ENCODE measurements around the gene SF1. TPM values are rescaled to one million over a fixed set of nuclear protein-coding genes. Genes with fewer than 3 reads are reported as not detected.
A peak's percentile ranks its signal among the peaks of the same experiment; 100 is the strongest.

The SF1 gene
- total and polyA plus RNA-seq, 4 donors: 76.2 to 213 (median 147) TPM

DNA sequence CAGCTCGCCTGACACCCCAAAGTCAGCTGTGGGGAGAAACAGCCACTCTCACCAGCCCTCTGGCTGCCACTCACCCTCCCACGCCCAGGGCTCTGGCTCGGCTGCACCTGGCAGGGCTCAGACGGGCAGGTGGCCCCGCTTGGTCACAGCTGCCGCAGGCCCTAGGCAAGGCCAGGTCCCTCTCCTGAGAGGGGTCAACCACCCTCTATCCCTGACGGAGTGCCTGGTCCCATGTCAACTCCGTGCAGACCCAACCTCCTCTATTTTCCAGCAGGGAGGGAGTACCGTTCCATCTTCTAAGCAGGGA, 22.8 kb upstream of the SF1 start:
- ATAC-seq (ENCODE audit: insufficient read depth, low FRiP score): no peak
- Histone ChIP-seq H3K36me3 (ENCODE audit: control insufficient read depth in 4 of 4, insufficient read depth in 4 of 4, low read length in 4 of 4) (peaks cover 0 to 36% (median 20%) of the 10 kb centered on the region in 4 donors), H3K27ac (ENCODE audit: low read depth in 1 of 2, low read length in 1 of 2) (peak overlapping the region in 1 of 2 donors; percentile 57), H3K4me3 (peak overlapping the region; percentile 0), H3K9ac (ENCODE audit: insufficient read depth in 1 of 2, low read length in 2 of 2) (no peak overlapping the region), H3K4me1 (ENCODE audit: control insufficient read depth in 5 of 5, insufficient read depth in 5 of 5, low read length in 5 of 5) (peaks cover 0 to 24% (median 14%) of the 10 kb centered on the region in 5 donors), H3K9me3 (ENCODE audit: control insufficient read depth in 4 of 4, insufficient read depth in 3 of 4, low read length in 3 of 4) (no peaks in the 10 kb centered on the region), H3K27me3 (ENCODE audit: control insufficient read depth in 3 of 3, insufficient read depth in 3 of 3, low read length in 2 of 3) (no peaks in the 10 kb centered on the region)
- no peak for TF ChIP-seq CTCF (IDR thresholded peaks at IDR 0.05; ENCODE audit: control extremely low read depth, extremely low read depth)
- DNase-seq: no peak
- WGBS, 2 donors: 60 to 70% methylated on average over 9 of the region's 9 CpGs

DNA sequence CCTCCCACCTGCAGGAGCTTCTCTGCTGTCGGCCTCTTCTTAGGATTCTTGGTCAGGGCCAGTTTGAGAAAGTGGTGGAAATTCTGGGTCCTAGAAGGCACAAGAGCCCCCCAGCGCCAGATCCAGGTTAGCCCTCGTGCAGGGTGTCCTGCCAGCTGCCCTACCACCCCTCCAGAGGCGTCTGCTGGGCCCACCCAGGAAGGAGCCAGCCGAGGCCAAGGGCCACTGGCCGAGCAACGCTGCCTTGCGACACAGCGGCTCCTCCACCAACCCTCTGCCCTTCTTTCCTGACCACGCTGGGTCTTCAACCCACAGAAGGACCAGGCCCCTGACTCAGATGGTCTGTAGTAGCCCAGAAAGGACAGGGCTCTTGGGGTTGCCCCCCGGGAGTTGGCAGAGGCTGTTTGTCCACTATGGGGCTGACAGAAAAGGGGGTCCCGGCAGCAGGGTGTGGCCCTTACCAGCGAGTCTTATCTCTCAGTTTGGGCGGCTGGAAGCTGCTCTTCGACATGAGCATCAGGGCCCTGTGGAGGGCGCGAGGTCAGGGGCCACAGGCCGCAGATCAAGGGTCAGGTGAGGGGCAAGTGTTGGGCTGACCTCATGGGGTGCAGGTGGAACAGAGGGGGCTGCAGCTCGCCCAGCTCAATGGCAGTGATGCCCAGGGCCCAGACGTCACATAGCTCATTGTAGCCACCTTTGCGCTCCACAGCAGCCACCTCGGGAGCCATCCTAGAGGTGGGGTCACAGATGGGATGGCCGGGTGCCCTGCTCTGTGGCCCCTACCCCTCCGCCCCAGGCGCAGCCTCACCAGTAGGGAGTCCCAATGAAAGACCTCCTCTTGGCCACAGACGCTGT, 22.2 kb upstream of the SF1 start:
- H3K4me1 ChIP-seq (ENCODE audit: control insufficient read depth in 5 of 5, insufficient read depth in 5 of 5, low read length in 5 of 5): peaks cover 0 to 24% (median 14%) of the 10 kb centered on the region in 5 donors
- no peaks in the 10 kb centered on the region for H3K9me3 ChIP-seq (ENCODE audit: control insufficient read depth in 4 of 4, insufficient read depth in 3 of 4, low read length in 3 of 4)
- peak overlapping the region in 1 of 2 donors; percentile 57 for H3K27ac ChIP-seq (ENCODE audit: low read depth in 1 of 2, low read length in 1 of 2)
- H3K9ac ChIP-seq (ENCODE audit: insufficient read depth in 1 of 2, low read length in 2 of 2): no peak overlapping the region
- H3K4me3 ChIP-seq: peak overlapping the region; percentile 0
- ATAC-seq (ENCODE audit: insufficient read depth, low FRiP score) (no peak), DNase-seq (no peak)
- no peak for TF ChIP-seq CTCF (IDR thresholded peaks at IDR 0.05; ENCODE audit: control extremely low read depth, extremely low read depth)
- H3K27me3 ChIP-seq (ENCODE audit: control insufficient read depth in 3 of 3, insufficient read depth in 3 of 3, low read length in 2 of 3): no peaks in the 10 kb centered on the region
- H3K36me3 ChIP-seq (ENCODE audit: control insufficient read depth in 4 of 4, insufficient read depth in 4 of 4, low read length in 4 of 4): peaks cover 0 to 34% (median 23%) of the 10 kb centered on the region in 4 donors
- 57 to 66% methylated on average over 26 of the region's 26 CpGs for WGBS, 2 donors

GRCh38 chr11:64799623-64800302, 21.4 kb upstream of the SF1 start:
- WGBS, 2 donors: 63 to 70% methylated on average over 14 of the region's 14 CpGs
- H3K4me1 ChIP-seq (ENCODE audit: control insufficient read depth in 5 of 5, insufficient read depth in 5 of 5, low read length in 5 of 5): peaks cover 0 to 24% (median 14%) of the 10 kb centered on the region in 5 donors
- no peak for TF ChIP-seq CTCF (IDR thresholded peaks at IDR 0.05; ENCODE audit: control extremely low read depth, extremely low read depth)
- peak overlapping the region in 1 of 2 donors; percentile 57 for H3K27ac ChIP-seq (ENCODE audit: low read depth in 1 of 2, low read length in 1 of 2)
- ATAC-seq (ENCODE audit: insufficient read depth, low FRiP score) (no peak), DNase-seq (peak in 1 of 3 donors; percentile 45)
- H3K9ac ChIP-seq (ENCODE audit: insufficient read depth in 1 of 2, low read length in 2 of 2): no peak overlapping the region
- no peak overlapping the region for H3K4me3 ChIP-seq
- no peaks in the 10 kb centered on the region for H3K9me3 ChIP-seq (ENCODE audit: control insufficient read depth in 4 of 4, insufficient read depth in 3 of 4, low read length in 3 of 4)
- H3K27me3 ChIP-seq (ENCODE audit: control insufficient read depth in 3 of 3, insufficient read depth in 3 of 3, low read length in 2 of 3): no peaks in the 10 kb centered on the region
- peaks cover 0 to 30% (median 16%) of the 10 kb centered on the region in 4 donors for H3K36me3 ChIP-seq (ENCODE audit: control insufficient read depth in 4 of 4, insufficient read depth in 4 of 4, low read length in 4 of 4)
